ENCODE results near the gene CSMD2.

The CSMD2 gene

GRCh38 chr1:34149501-34149900, 15.5 kb downstream of the CSMD2 start:
- Histone ChIP-seq H2AFZ (ENCODE audit: low read depth, low read length, severe bottlenecking) (no peak overlapping the region), H3F3A (ENCODE audit: insufficient read depth) (no peaks in the 10 kb centered on the region), H3K27ac (ENCODE audit: low read depth, low read length) (no peak overlapping the region), H3K27me3 (ENCODE audit: low read length) (no peaks in the 10 kb centered on the region), H3K79me2 (ENCODE audit: insufficient read depth, low read length) (no peaks in the 10 kb centered on the region), H3K36me3 (ENCODE audit: low read length) (no peaks in the 10 kb centered on the region), H3K9me3 (ENCODE audit: insufficient read depth, low read length) (no peaks in the 10 kb centered on the region), H3K4me3 (ENCODE audit: insufficient read depth, low read length, poor library complexity, severe bottlenecking) (no peak overlapping the region), H3K9ac (ENCODE audit: low read length) (no peak overlapping the region), H4K20me1 (ENCODE audit: low read depth, low read length) (no peaks in the 10 kb centered on the region), H3K9me2 (replicated peaks; ENCODE audit: insufficient read depth, low read length) (no peaks in the 10 kb centered on the region), H3K4me2 (ENCODE audit: low read depth, low read length, poor library complexity, severe bottlenecking) (no peak overlapping the region)
- no peak for TF ChIP-seq CTCF (IDR thresholded peaks at IDR 0.05; ENCODE audit: insufficient read depth, low read length, poor library complexity, severe bottlenecking)
- no peak for TF ChIP-seq EZH2phosphoT487 (conservative IDR thresholded peaks at IDR 0.05; ENCODE audit: low read length)

- no peak overlapping the region for H3K4me2 ChIP-seq (ENCODE audit: low read depth, low read length, poor library complexity, severe bottlenecking)
- no peaks in the 10 kb centered on the region for H3F3A ChIP-seq (ENCODE audit: insufficient read depth)
- H3K27ac ChIP-seq (ENCODE audit: low read depth, low read length), result no peak overlapping the region
Measured at GRCh38 chr1:34147301-34147700, 17.7 kb downstream of the CSMD2 start.

GRCh38 chr1:34144766-34145165, 20.3 kb downstream of the CSMD2 start:
- no peaks in the 10 kb centered on the region for H3K9me2 ChIP-seq (replicated peaks; ENCODE audit: insufficient read depth, low read length)
- H3K27ac ChIP-seq (ENCODE audit: low read depth, low read length), result no peak overlapping the region
- H3K79me2 ChIP-seq (ENCODE audit: insufficient read depth, low read length), result no peaks in the 10 kb centered on the region
- no peak overlapping the region for H3K9ac ChIP-seq (ENCODE audit: low read length)
- H3K4me3 ChIP-seq (ENCODE audit: insufficient read depth, low read length, poor library complexity, severe bottlenecking), result no peak overlapping the region
- no peaks in the 10 kb centered on the region for H3K9me3 ChIP-seq (ENCODE audit: insufficient read depth, low read length)
- H3K4me2 ChIP-seq (ENCODE audit: low read depth, low read length, poor library complexity, severe bottlenecking), result no peak overlapping the region
- H2AFZ ChIP-seq (ENCODE audit: low read depth, low read length, severe bottlenecking), result no peak overlapping the region
- no peak for TF ChIP-seq CTCF (IDR thresholded peaks at IDR 0.05; ENCODE audit: insufficient read depth, low read length, poor library complexity, severe bottlenecking)
- no peak for TF ChIP-seq EZH2phosphoT487 (conservative IDR thresholded peaks at IDR 0.05; ENCODE audit: low read length)
- H3F3A ChIP-seq (ENCODE audit: insufficient read depth), result no peaks in the 10 kb centered on the region
- H3K36me3 ChIP-seq (ENCODE audit: low read length), result no peaks in the 10 kb centered on the region
- no peaks in the 10 kb centered on the region for H4K20me1 ChIP-seq (ENCODE audit: low read depth, low read length)
- no peaks in the 10 kb centered on the region for H3K27me3 ChIP-seq (ENCODE audit: low read length)

More at GRCh38 chr1:34147301-34147700, 17.7 kb downstream of the CSMD2 start:
- H3K9me2 ChIP-seq (replicated peaks; ENCODE audit: insufficient read depth, low read length), result no peaks in the 10 kb centered on the region
- no peaks in the 10 kb centered on the region for H3K36me3 ChIP-seq (ENCODE audit: low read length)
- no peak overlapping the region for H2AFZ ChIP-seq (ENCODE audit: low read depth, low read length, severe bottlenecking)
- no peak overlapping the region for H3K9ac ChIP-seq (ENCODE audit: low read length)
- H3K79me2 ChIP-seq (ENCODE audit: insufficient read depth, low read length), result no peaks in the 10 kb centered on the region
- no peaks in the 10 kb centered on the region for H4K20me1 ChIP-seq (ENCODE audit: low read depth, low read length)
- no peak overlapping the region for H3K4me3 ChIP-seq (ENCODE audit: insufficient read depth, low read length, poor library complexity, severe bottlenecking)
- no peak for TF ChIP-seq EZH2phosphoT487 (conservative IDR thresholded peaks at IDR 0.05; ENCODE audit: low read length)
- no peak for TF ChIP-seq CTCF (IDR thresholded peaks at IDR 0.05; ENCODE audit: insufficient read depth, low read length, poor library complexity, severe bottlenecking)
- no peaks in the 10 kb centered on the region for H3K27me3 ChIP-seq (ENCODE audit: low read length)
- H3K9me3 ChIP-seq (ENCODE audit: insufficient read depth, low read length), result no peaks in the 10 kb centered on the region
